DOHH2 (cell line): ENCODE measurements around the gene VEGFB.

ENCODE experiments used
- H3F3A ChIP-seq: fragments of 200-600 bp; sonication (generic), shearing (Covaris generic); 2 replicates; pipeline ENCODE4 v1.6.0; 2016; ENCODE audit warnings: antibody characterized with exemption, mild to moderate bottlenecking; ENCODE audit not compliant: control insufficient read depth, insufficient read depth
- H3K27ac ChIP-seq: fragments of 200-600 bp; sonication (generic); 2 replicates; pipeline ENCODE4 v1.5.1; 2014; ENCODE audit warnings: low read depth, mild to moderate bottlenecking, low read length, moderate library complexity
- H3K27me3 ChIP-seq: fragments of 200-600 bp; sonication (generic); 2 replicates; pipeline ENCODE4 v1.6.1; 2014; ENCODE audit warnings: mild to moderate bottlenecking, low read length, mixed read lengths; ENCODE audit not compliant: control insufficient read depth
- H3K36me3 ChIP-seq: fragments of 200-600 bp; sonication (generic); 2 replicates; pipeline ENCODE4 v1.6.1; 2014; ENCODE audit warnings: mild to moderate bottlenecking, low read length, moderate library complexity, mixed read lengths; ENCODE audit not compliant: control insufficient read depth
- H3K4me1 ChIP-seq: fragments of 200-600 bp; sonication (generic); 2 replicates; pipeline ENCODE4 v1.6.1; 2014; ENCODE audit warnings: mild to moderate bottlenecking, low read length, mixed read lengths; ENCODE audit not compliant: control insufficient read depth
- H3K4me2 ChIP-seq: fragments of 200-600 bp; sonication (generic); 2 replicates; pipeline ENCODE4 v1.6.0; 2014; ENCODE audit warnings: mild to moderate bottlenecking, low read length, moderate library complexity
- H3K4me3 ChIP-seq: fragments of 200-600 bp; sonication (generic); 2 replicates; pipeline ENCODE4 v1.5.1; 2014; ENCODE audit warnings: mild to moderate bottlenecking, low read length, mixed read lengths
- H3K79me2 ChIP-seq: fragments of 200-600 bp; sonication (generic); 2 replicates; pipeline ENCODE4 v1.6.1; 2014; ENCODE audit warnings: mild to moderate bottlenecking, low read length, mixed read lengths; ENCODE audit not compliant: control insufficient read depth
- H3K9me2 ChIP-seq: fragments of 200-600 bp; sonication (generic); replicated peaks from 2 replicates; pipeline ENCODE4 v1.6.1; 2014; ENCODE audit warnings: mild to moderate bottlenecking, low read length, mixed read lengths; ENCODE audit not compliant: control insufficient read depth
- H3K9me3 ChIP-seq: fragments of 200-600 bp; sonication (generic); 2 replicates; pipeline ENCODE4 v1.6.1; 2014; ENCODE audit warnings: antibody characterized with exemption, low read length, mixed read lengths; ENCODE audit not compliant: control insufficient read depth, insufficient read depth
- H4K20me1 ChIP-seq: fragments of 200-600 bp; sonication (generic); 2 replicates; pipeline ENCODE4 v1.6.0; 2014; ENCODE audit warnings: low read depth, mild to moderate bottlenecking, antibody characterized with exemption, low read length, moderate library complexity; ENCODE audit not compliant: control insufficient read depth, insufficient read depth
- EZH2phosphoT487 ChIP-seq: fragments of 200-600 bp; sonication (generic); IDR thresholded peaks from 2 replicates; pipeline ENCODE4 v1.6.1; 2017; ENCODE audit warnings: borderline replicate concordance, mild to moderate bottlenecking, antibody characterized with exemption, low read length, moderate library complexity, mixed read lengths
- TF ChIP-seq, protein P1 (sequence below): fragments of 200-600 bp; sonication (generic); IDR thresholded peaks from one replicate; pipeline ENCODE4 v1.5.1; 2014; ENCODE audit warnings: antibody characterized with exemption, mild to moderate bottlenecking, low read depth, low read length; ENCODE audit not compliant: poor library complexity, severe bottlenecking

Gene VEGFB

DNA sequence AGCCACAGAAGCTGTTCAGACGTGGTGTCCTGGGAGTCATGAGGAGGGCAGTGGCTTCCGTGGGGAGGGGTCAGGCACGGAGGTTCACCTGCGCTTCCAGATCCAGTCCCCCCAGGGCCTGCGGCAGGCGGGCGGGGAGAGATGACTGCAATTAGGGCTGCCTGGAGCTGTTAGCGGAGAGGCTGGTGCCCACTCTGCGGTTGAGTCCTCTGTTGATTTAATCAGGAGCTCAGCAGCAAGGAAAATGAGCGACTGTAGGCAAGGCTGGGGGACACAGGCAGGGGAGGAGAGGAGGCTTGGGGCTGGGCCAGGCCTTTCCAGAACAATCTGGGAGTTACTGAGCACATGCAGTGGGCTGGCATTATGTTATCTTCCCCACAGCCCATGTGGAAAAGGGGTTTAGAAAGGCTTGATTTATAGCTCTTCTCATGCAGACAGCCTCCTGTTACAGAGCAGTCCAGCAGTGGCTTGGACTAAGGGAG is 30.0 kb downstream of the VEGFB start:
- no peak for TF ChIP-seq EZH2phosphoT487
- TF ChIP-seq, protein P1, sequence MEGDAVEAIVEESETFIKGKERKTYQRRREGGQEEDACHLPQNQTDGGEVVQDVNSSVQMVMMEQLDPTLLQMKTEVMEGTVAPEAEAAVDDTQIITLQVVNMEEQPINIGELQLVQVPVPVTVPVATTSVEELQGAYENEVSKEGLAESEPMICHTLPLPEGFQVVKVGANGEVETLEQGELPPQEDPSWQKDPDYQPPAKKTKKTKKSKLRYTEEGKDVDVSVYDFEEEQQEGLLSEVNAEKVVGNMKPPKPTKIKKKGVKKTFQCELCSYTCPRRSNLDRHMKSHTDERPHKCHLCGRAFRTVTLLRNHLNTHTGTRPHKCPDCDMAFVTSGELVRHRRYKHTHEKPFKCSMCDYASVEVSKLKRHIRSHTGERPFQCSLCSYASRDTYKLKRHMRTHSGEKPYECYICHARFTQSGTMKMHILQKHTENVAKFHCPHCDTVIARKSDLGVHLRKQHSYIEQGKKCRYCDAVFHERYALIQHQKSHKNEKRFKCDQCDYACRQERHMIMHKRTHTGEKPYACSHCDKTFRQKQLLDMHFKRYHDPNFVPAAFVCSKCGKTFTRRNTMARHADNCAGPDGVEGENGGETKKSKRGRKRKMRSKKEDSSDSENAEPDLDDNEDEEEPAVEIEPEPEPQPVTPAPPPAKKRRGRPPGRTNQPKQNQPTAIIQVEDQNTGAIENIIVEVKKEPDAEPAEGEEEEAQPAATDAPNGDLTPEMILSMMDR: no peak
- Histone ChIP-seq H3K9me3 (no peaks in the 10 kb centered on the region), H3K36me3 (peaks cover 34% of the 10 kb centered on the region), H3F3A (peaks cover 1% of the 10 kb centered on the region; the same call in 1 of the 2 replicates), H3K27ac (no peak overlapping the region), H4K20me1 (no peaks in the 10 kb centered on the region), H3K4me2 (no peak overlapping the region), H3K4me3 (no peak overlapping the region), H3K4me1 (peaks cover 14% of the 10 kb centered on the region), H3K27me3 (no peaks in the 10 kb centered on the region), H3K79me2 (peaks cover 10% of the 10 kb centered on the region), H3K9me2 (no peaks in the 10 kb centered on the region)

DNA sequence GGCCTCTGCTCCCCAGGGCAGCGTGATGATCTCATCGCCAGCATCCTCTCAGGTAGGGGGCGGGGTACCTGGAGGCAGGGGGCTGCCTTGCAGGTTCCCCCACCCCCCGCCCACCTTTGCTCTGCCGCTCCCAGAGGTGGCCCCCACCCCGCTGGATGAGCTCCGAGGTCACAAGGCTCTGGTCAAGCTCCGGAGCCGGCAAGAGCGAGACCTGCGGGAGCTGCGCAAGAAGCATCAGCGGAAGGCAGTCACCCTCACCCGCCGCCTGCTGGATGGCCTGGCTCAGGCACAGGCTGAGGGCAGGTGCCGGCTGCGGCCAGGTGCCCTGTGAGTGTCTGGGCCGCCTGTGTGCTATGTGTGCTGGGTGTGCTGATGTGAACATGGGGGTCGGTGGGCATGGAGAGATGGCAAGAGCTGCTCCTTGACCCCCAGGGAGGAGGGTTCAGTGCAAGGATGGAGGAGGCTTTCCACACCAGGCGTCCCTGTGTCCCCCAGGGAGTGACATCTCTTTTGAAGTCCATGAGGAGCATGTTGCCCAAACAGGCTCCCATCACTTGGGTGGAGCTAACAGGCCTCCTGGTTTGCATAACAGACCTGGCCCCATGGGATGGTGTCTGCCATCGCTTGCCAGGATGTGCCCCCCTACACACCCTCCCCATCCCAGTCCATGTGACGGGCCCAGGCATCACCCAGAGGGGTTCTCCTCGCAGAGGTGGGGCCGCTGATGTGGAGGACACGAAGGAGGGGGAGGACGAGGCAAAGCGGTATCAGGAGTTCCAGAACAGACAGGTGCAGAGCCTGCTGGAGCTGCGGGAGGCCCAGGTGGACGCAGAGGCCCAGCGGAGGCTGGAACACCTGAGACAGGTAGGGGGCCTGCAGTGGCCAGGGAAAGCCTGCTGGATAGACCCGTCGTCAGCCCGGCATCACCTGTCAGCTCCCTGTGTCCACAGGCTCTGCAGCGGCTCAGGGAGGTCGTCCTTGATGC is 31.1 kb downstream of the VEGFB start:
- Histone ChIP-seq H3K27me3 (no peaks in the 10 kb centered on the region), H3K79me2 (peaks cover 13% of the 10 kb centered on the region), H3K27ac (no peak overlapping the region), H3K9me2 (no peaks in the 10 kb centered on the region), H3K36me3 (peaks cover 32% of the 10 kb centered on the region), H3F3A (peaks cover 4% of the 10 kb centered on the region; the same call in 1 of the 2 replicates), H4K20me1 (no peaks in the 10 kb centered on the region), H3K9me3 (no peaks in the 10 kb centered on the region), H3K4me1 (peaks cover 14% of the 10 kb centered on the region), H3K4me2 (no peak overlapping the region), H3K4me3 (no peak overlapping the region)
- no peak for TF ChIP-seq EZH2phosphoT487
- TF ChIP-seq, protein P1: no peak

DNA sequence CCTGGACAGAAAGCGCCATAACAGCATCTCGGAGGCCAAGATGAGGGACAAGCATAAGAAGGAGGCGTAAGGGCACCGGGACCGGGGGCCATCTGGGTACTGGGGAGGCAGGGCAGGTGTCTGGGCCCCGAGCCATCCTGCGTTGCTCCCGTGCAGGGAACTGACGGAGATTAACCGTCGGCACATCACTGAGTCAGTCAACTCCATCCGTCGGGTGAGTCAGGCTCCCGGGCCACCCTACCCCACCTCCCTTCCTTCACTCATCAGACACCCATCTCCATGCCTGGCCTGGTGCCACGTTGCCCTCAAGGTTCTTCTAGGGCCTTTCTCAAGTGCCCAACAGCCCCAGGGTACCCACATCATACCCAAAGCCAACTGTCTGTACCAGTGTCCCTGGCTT is 32.0 kb downstream of the VEGFB start:
- no peaks in the 10 kb centered on the region for H3K9me3 ChIP-seq
- peaks cover 35% of the 10 kb centered on the region for H3K36me3 ChIP-seq
- H3K4me3 ChIP-seq: no peak overlapping the region
- no peaks in the 10 kb centered on the region for H3K27me3 ChIP-seq
- peaks cover 4% of the 10 kb centered on the region; the same call in 1 of the 2 replicates for H3F3A ChIP-seq
- no peaks in the 10 kb centered on the region for H4K20me1 ChIP-seq
- H3K4me1 ChIP-seq: peaks cover 14% of the 10 kb centered on the region
- H3K27ac ChIP-seq: no peak overlapping the region
- H3K9me2 ChIP-seq: no peaks in the 10 kb centered on the region
- no peak overlapping the region for H3K4me2 ChIP-seq
- TF ChIP-seq, protein P1: no peak
- no peak for TF ChIP-seq EZH2phosphoT487
- H3K79me2 ChIP-seq: peaks cover 16% of the 10 kb centered on the region
